Neural progenitor cell (in vitro differentiated cells): ENCODE measurements around the gene FAM174C. TPM values are rescaled to one million over a fixed set of nuclear protein-coding genes. Genes with fewer than 3 reads are reported as not detected.

Experiments
- DNase-seq: peaks from one replicate; pipeline ENCODE4 v3.0.0-alpha.2; 2016; ENCODE audit warnings: low spot score
- H2AFZ ChIP-seq: fragments of 200-600 bp; sonication (generic); replicated peaks from 2 replicates; pipeline ENCODE4 v1.6.1; 2016; ENCODE audit warnings: antibody characterized with exemption
- H3F3A ChIP-seq: fragments of 200-600 bp; sonication (generic); 2 replicates; pipeline ENCODE4 v1.6.1; 2016; ENCODE audit warnings: antibody characterized with exemption, low read depth
- H3K27ac ChIP-seq: fragments of 200-600 bp; sonication (generic); 2 replicates; pipeline ENCODE4 v1.5.1; 2016; ENCODE audit warnings: mild to moderate bottlenecking
- H3K27me3 ChIP-seq: fragments of 200-600 bp; sonication (generic); 2 replicates; pipeline ENCODE4 v1.6.1; 2016; ENCODE audit warnings: mild to moderate bottlenecking, moderate library complexity
- H3K36me3 ChIP-seq: fragments of 200-600 bp; sonication (generic); 2 replicates; pipeline ENCODE4 v1.5.1; 2016
- H3K4me1 ChIP-seq: fragments of 200-600 bp; sonication (generic); 2 replicates; pipeline ENCODE4 v1.6.1; 2016; ENCODE audit warnings: mixed run types
- H3K4me2 ChIP-seq: fragments of 200-600 bp; sonication (generic); 2 replicates; pipeline ENCODE4 v1.6.1; 2016
- H3K4me3 ChIP-seq: fragments of 200-600 bp; sonication (generic); 2 replicates; pipeline ENCODE4 v1.5.1; 2016
- H3K79me2 ChIP-seq: fragments of 200-600 bp; sonication (generic); 2 replicates; pipeline ENCODE4 v1.6.1; 2016; ENCODE audit warnings: low read depth
- H3K9ac ChIP-seq: fragments of 200-600 bp; sonication (generic); 2 replicates; pipeline ENCODE4 v1.6.1; 2016
- H3K9me3 ChIP-seq: fragments of 200-600 bp; sonication (generic); 2 replicates; pipeline ENCODE4 v1.5.1; 2016; ENCODE audit warnings: low read depth
- H4K20me1 ChIP-seq: fragments of 200-600 bp; sonication (generic); 2 replicates; pipeline ENCODE4 v1.6.1; 2016; ENCODE audit warnings: low read depth
- H3K27ac Mint-ChIP-seq: 3 replicates; pipeline ENCODE4 v1.8.0; 2021; ENCODE audit warnings: mixed read lengths
- H3K27me3 Mint-ChIP-seq: 2 replicates; pipeline ENCODE4 v1.8.0; 2022; ENCODE audit warnings: low read depth, mild to moderate bottlenecking, inconsistent platforms, moderate library complexity, mixed read lengths; ENCODE audit not compliant: insufficient read depth
- H3K36me3 Mint-ChIP-seq: 3 replicates; pipeline ENCODE4 v1.8.0; 2021; ENCODE audit warnings: mixed read lengths
- H3K4me1 Mint-ChIP-seq: 3 replicates; pipeline ENCODE4 v1.8.0; 2021; ENCODE audit warnings: mixed read lengths
- H3K4me3 Mint-ChIP-seq: 3 replicates; pipeline ENCODE4 v1.8.0; 2021; ENCODE audit warnings: mild to moderate bottlenecking, moderate library complexity, mixed read lengths
- H3K9me3 Mint-ChIP-seq: 3 replicates; pipeline ENCODE4 v1.8.0; 2020; ENCODE audit warnings: mixed read lengths
- EZH2 ChIP-seq: fragments of 200-600 bp; sonication (generic); IDR thresholded peaks from 2 replicates; pipeline ENCODE4 v1.6.1; 2017; ENCODE audit warnings: antibody characterized with exemption, mild to moderate bottlenecking, moderate library complexity
- EZH2phosphoT487 ChIP-seq: fragments of 200-600 bp; sonication (generic); IDR thresholded peaks from 2 replicates; pipeline ENCODE4 v1.6.1; 2017; ENCODE audit warnings: antibody characterized with exemption
- total RNA-seq: library from RNA; depleted of rRNA; stranded (reverse); fragments of >200 nt; gene quantifications from 2 replicates; pipeline ENCODE4 v1.2.3, GENCODE V29; 2015; ENCODE audit warnings: low replicate concordance
- TF ChIP-seq, protein P1 (sequence below): fragments of 200-600 bp; sonication (generic); IDR thresholded peaks from 2 replicates; pipeline ENCODE4 v1.5.1; 2017; ENCODE audit warnings: antibody characterized with exemption, mild to moderate bottlenecking

FAM174C gene
- total RNA-seq, 1 donor from 2014 or later: 4.8 TPM

- H4K20me1 ChIP-seq: peaks cover 60% of the 10 kb centered on the region
- H2AFZ ChIP-seq: no peak overlapping the region
- H3K27me3 Mint-ChIP-seq: peaks cover 5% of the 10 kb centered on the region
- peak overlapping the region; percentile 100 for H3K4me2 ChIP-seq
- H3K4me1 Mint-ChIP-seq: peaks cover 14% of the 10 kb centered on the region
- no peak overlapping the region for H3K9ac ChIP-seq
- H3K9me3 Mint-ChIP-seq: no peaks in the 10 kb centered on the region
- peaks cover 17% of the 10 kb centered on the region for H3K4me1 ChIP-seq
- H3K4me3 Mint-ChIP-seq: peak overlapping the region; percentile 88
- no peak overlapping the region for H3K27ac Mint-ChIP-seq
- no peak for TF ChIP-seq EZH2phosphoT487
- TF ChIP-seq, protein P1, sequence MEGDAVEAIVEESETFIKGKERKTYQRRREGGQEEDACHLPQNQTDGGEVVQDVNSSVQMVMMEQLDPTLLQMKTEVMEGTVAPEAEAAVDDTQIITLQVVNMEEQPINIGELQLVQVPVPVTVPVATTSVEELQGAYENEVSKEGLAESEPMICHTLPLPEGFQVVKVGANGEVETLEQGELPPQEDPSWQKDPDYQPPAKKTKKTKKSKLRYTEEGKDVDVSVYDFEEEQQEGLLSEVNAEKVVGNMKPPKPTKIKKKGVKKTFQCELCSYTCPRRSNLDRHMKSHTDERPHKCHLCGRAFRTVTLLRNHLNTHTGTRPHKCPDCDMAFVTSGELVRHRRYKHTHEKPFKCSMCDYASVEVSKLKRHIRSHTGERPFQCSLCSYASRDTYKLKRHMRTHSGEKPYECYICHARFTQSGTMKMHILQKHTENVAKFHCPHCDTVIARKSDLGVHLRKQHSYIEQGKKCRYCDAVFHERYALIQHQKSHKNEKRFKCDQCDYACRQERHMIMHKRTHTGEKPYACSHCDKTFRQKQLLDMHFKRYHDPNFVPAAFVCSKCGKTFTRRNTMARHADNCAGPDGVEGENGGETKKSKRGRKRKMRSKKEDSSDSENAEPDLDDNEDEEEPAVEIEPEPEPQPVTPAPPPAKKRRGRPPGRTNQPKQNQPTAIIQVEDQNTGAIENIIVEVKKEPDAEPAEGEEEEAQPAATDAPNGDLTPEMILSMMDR: no peak
- no peak for TF ChIP-seq EZH2
- H3K27me3 ChIP-seq: peaks cover 25% of the 10 kb centered on the region
- H3K36me3 ChIP-seq: no peaks in the 10 kb centered on the region
- H3K4me3 ChIP-seq: peak overlapping the region; percentile 74
- peaks cover 28% of the 10 kb centered on the region for H3K79me2 ChIP-seq
- peaks cover 35% of the 10 kb centered on the region for H3F3A ChIP-seq
- no peak overlapping the region for H3K27ac ChIP-seq
- peak; percentile 36 for DNase-seq
- no peaks in the 10 kb centered on the region for H3K36me3 Mint-ChIP-seq
- no peaks in the 10 kb centered on the region for H3K9me3 ChIP-seq
Measured at GRCh38 chr19:1287354-1288225, 12.3 kb downstream of the FAM174C start.

GRCh38 chr19:1288226-1288612 lies 12.9 kb downstream of the FAM174C start:
- peaks cover 64% of the 10 kb centered on the region for H4K20me1 ChIP-seq
- Mint-ChIP-seq H3K4me3 (peak overlapping the region; percentile 70), H3K27ac (no peak overlapping the region)

GRCh38 chr19:1288833-1289685 lies 13.7 kb downstream of the FAM174C start:
- peaks cover 12% of the 10 kb centered on the region for H3K4me1 Mint-ChIP-seq
- Histone ChIP-seq H3K9me3 (no peaks in the 10 kb centered on the region), H3K27me3 (peaks cover 17% of the 10 kb centered on the region), H3K27ac (no peak overlapping the region), H3K9ac (no peak overlapping the region), H3K4me1 (peaks cover 17% of the 10 kb centered on the region), H3F3A (peaks cover 30% of the 10 kb centered on the region), H3K4me2 (no peak overlapping the region), H3K79me2 (peaks cover 28% of the 10 kb centered on the region), H2AFZ (no peak overlapping the region), H4K20me1 (peaks cover 70% of the 10 kb centered on the region), H3K4me3 (no peak overlapping the region), H3K36me3 (no peaks in the 10 kb centered on the region)
- DNase-seq: no peak
- H3K36me3 Mint-ChIP-seq: no peaks in the 10 kb centered on the region
- H3K27ac Mint-ChIP-seq: no peak overlapping the region
- H3K4me3 Mint-ChIP-seq: peak overlapping the region; percentile 73
- no peaks in the 10 kb centered on the region for H3K9me3 Mint-ChIP-seq
- TF ChIP-seq, protein P1: no peak
- no peak for TF ChIP-seq EZH2
- TF ChIP-seq EZH2phosphoT487: no peak
- H3K27me3 Mint-ChIP-seq: peaks cover 5% of the 10 kb centered on the region

More at GRCh38 chr19:1288226-1288612, 12.9 kb downstream of the FAM174C start:
- H3K4me3 ChIP-seq: no peak overlapping the region
- H3K4me2 ChIP-seq: peak overlapping the region; percentile 100
- no peaks in the 10 kb centered on the region for H3K36me3 ChIP-seq
- no peak overlapping the region for H2AFZ ChIP-seq
- no peak overlapping the region for H3K9ac ChIP-seq
- H3K79me2 ChIP-seq: peaks cover 28% of the 10 kb centered on the region
- H3K36me3 Mint-ChIP-seq: no peaks in the 10 kb centered on the region
- H3K9me3 ChIP-seq: no peaks in the 10 kb centered on the region
- H3K4me1 ChIP-seq: peaks cover 17% of the 10 kb centered on the region
- no peaks in the 10 kb centered on the region for H3K9me3 Mint-ChIP-seq
- TF ChIP-seq, protein P1: no peak
- TF ChIP-seq EZH2: no peak
- TF ChIP-seq EZH2phosphoT487: no peak
- peaks cover 5% of the 10 kb centered on the region for H3K27me3 Mint-ChIP-seq
- DNase-seq: no peak
- peaks cover 31% of the 10 kb centered on the region for H3F3A ChIP-seq
- H3K27ac ChIP-seq: no peak overlapping the region
- H3K4me1 Mint-ChIP-seq: peaks cover 12% of the 10 kb centered on the region
- peaks cover 24% of the 10 kb centered on the region for H3K27me3 ChIP-seq
